HG03045 (cell line): Measurements from ENCODE around the gene ADARB1.
"Not testable (repeated sequence)": the region's sequence is repeated elsewhere in the genome, so short reads cannot be mapped to it uniquely, and the experiment has no call there.

Experiments
- ATAC-seq: cut with Tn5 transposase; IDR thresholded peaks from one replicate; pipeline ENCODE4 v1.9.1; 2021; ENCODE audit warnings: mild to moderate bottlenecking, moderate library complexity; ENCODE audit not compliant: unreplicated experiment

ADARB1 gene, protein sequence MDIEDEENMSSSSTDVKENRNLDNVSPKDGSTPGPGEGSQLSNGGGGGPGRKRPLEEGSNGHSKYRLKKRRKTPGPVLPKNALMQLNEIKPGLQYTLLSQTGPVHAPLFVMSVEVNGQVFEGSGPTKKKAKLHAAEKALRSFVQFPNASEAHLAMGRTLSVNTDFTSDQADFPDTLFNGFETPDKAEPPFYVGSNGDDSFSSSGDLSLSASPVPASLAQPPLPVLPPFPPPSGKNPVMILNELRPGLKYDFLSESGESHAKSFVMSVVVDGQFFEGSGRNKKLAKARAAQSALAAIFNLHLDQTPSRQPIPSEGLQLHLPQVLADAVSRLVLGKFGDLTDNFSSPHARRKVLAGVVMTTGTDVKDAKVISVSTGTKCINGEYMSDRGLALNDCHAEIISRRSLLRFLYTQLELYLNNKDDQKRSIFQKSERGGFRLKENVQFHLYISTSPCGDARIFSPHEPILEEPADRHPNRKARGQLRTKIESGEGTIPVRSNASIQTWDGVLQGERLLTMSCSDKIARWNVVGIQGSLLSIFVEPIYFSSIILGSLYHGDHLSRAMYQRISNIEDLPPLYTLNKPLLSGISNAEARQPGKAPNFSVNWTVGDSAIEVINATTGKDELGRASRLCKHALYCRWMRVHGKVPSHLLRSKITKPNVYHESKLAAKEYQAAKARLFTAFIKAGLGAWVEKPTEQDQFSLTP

DNA sequence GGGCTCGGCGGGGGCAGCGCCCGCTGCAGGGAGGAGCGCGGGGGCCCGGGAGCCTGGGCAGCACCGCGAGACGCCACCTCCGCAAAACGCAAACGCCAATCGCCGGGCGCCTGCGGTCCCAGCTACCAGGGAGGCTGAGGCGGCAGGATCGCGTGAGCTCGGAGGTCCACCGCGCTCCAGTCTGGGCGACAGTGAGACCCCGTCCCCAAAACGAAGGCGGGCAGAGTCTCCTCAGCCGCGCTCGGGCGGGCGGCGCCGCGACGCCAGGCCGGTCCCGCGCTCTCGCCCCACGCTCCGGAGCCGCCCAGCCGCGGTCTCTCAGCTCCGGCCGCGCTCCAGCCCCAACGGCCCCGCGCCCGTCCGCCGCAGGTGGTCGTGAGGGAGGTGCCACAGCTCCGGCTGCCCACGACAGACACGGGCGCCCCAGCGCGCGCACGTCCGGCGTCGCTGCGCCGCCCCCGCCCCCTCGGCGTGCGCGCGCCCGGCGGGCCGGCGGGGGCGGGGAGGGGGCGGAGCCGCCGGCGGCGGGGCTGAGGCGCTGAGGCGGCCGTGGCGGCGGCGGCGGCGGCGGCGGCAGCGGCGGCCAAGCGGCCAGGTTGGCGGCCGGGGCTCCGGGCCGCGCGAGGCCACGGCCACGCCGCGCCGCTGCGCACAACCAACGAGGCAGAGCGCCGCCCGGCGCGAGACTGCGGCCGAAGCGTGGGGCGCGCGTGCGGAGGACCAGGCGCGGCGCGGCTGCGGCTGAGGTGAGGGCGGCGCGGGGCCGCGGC lies at the start of gene ADARB1:
ADARB1 (plus strand) TSS at position 533 of the 770 bp plus-strand sequence. CDS start 97,077 bp downstream, outside the sequence.
- peak; percentile 71 for ATAC-seq

DNA sequence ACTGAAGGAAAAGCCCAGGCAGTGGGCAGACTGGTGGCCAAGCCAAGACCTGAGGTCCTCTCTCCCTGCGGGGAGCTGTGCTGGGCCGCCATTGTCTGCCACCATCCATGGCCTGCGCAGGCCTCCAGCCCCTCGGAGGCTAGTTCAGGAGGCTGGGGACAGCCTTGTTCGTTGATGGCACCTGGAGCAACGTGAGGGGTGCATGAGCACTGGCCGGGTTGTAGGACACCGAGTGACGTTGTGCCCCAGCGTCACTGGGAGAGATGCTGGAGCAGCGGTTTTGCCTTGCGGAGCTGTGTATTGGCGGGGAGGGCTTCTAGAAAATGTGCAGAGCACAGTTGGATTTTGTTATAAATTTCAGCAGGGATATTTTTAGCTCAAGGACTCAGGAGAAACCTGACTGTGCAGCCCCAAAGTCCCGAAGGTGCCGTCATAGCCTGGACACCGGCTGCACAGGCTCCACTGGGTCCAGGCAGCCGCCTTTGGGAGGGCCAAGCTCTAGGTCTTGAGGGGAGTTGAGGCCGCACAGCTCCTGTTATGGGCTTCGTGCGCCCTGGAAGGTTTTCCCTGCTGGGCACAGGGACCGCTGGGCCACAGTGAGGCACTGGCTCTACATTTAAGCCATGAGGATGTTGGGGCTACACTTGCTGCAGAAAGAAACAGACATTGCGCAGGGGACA lies 48.2 kb upstream of the ADARB1 start:
- ATAC-seq: no peak

DNA sequence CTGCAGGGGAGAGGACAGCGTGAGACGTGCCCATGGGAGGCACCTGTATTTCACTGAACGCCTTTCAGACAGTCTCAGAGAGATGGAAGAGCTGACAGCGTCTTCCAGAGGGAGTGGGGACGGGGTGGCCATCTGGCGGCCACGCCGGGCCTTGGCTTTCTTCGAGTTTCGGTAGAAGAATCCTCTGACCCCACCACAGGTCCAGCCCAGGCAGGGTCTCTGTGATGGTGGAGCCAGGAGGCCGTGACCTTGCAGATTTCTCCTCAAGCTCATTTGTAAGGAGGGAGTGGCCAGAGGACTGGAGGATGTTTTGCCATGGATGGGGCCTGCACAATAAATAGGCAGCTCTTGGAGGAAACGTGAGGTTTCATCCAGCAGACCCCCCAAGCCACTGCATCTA lies 47.6 kb upstream of the ADARB1 start:
- ATAC-seq: no peak

DNA sequence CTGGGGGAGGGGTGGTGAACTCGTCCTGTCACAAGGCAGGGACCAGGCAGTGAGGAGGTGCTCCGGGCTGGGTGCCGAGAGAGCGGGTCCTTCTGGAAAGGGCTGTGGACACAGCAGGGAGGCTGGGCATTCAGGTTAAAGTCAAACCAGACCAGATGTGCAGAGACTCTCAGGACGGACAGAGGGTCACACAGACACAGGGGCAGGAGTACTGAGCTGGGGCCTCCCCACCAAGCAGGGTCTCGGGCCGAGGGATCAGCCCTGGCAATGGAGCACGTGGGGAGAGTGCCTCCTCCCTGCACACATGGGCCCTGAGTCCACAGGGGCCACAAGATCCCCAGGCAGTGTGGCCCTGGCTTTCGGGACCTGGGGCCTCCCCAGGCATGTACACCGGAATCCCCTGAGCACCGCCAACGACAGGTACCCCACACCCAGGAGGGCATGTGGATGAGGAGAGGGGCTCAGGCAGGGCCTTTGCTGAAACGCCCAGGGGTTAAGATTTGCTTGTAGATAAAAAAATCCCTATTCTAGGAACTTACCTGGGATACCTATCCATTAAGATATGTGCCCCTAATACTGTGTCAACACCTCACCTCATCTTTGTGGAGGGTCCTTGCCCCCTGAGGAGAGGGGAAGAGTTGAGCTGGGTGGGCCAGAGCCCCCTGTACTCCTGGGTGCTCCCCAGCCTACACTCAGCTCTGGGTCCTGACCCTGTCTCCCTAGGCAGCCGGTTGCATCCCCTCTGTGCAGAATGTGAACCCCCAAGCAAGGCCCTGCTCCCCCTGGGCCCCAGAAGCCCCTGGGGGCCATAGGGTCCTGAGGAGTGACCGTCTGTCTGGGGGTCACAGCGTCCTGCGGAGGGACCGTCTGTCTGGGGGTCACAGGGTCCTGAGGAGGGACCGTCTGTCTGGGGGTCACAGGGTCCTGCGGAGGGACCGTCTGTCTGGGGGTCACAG lies 46.9 kb upstream of the ADARB1 start:
- ATAC-seq: no peak

DNA sequence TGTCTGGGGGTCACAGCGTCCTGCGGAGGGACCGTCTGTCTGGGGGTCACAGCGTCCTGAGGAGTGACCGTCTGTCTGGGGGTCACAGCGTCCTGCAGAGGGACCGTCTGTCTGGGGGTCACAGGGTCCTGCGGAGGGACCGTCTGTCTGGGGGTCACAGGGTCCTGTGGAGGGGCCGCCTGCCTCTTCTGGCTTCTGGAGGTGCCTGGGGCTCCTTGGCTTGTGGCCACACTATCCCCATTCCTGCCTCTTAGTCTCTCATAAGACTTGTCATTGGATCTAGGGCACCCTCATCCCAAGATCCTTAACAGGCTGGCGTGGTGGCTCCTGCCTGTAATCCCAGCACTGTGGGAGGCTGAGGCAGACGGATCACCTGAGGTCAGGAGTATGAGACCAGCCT lies 45.7 kb upstream of the ADARB1 start:
- ATAC-seq: not testable (repeated sequence)

DNA sequence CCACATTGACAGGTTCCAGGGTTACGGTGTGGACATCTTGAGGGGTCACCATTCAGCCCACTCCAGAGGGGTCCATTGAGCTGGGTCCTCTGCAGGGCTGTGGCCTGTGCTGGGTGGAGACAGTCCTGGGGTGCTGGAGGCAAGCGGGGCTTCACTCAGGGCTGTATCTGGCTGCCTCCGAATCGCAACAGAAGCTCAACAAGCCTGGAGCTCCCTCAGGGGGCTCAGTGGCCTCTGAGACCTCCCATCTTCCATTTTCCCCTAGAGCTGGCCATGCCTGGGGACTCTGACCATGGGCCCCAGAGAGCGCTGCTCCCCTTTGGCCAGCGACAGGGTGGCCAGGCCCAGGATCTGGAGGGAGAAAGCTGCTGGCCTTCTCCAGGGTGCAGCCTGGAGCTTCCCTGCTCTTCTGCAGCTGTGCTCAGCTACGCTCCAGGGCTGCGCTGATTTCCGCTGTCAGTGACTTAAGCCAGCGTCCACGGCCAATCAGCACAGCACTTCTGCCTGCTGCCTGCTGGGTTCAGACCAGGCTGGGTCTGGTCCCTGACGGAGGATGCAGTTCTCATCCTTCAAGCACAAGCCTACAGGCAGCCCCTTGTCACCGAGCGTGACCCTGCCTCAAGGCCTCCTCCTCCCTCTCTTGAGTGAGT lies 45.0 kb upstream of the ADARB1 start:
- no peak for ATAC-seq

DNA sequence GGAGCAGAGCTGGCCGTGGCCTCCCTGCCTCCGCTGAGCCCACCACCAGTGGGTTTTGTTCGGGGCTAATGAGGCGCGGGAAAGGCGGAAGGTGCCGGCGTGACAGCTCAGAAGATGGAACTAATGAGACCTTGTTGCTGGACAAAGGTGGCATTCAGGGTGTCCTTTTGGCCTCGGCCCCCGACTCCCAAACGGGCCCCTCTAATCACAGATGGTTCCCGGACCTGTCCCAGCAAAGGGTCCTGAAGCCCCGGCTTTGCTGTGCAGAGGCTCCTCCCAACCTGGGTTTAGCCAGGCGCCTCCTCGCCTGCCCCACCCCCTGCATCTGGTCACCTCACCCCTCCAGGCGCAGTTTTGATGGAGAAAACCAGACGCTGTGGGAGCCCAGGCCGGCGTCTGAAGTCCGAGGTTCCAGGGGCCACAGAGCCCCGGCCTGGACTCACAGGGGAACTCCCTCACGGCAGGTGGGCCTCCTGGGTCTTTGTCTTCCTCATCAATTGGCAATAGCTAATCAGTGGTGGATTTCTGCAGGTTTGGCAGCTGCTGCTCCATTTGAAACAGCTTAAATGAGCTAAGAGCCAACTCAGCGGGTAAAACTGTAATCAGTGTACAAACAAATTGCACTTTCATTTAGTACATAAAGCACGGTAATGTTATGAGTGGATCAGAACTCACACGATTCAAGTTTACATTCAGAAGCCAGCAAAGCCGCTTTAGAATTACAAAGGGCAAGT lies 44.3 kb upstream of the ADARB1 start:
- ATAC-seq: no peak

DNA sequence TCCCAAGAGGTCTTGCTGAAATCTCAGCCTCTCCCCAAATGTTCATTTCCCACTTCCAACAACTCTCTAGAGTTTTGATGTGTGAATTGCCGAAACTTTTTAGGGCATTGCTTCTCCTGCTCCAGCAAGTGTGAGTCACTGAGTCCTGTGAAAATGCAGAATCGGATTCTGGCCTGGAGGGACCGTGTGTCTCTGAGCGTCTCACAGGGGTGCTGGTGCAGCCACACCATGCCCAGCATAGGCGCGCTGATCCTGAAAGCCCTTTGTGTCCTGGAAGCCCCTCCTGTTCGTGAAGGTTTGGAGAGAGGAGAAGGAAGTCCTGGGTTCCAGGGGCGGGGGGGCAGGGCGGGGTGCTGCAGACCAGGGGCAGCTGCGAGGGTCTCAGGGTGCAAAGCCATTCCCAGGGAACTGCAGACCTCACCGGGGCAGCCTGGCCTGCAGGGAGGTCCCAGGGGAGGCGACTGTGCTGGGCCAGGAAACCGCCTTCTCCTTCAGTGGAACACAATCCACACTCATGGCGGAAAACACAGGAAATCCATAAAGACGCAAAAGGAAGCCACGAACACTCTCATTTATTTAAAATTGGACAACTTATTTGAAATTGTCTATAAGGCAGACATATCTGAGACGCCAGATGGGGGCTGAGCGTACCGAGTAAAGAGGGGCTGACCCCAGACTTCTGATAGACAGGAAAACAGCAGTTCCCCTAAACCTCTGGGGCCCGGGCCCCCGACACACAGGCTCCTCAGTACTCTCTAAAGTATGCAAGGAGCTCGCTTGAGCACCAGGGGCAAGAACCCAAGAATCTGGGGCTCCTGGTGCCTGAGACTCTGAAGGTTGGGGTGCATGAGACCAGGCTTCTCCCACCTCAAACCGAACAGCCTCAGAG lies 43.5 kb upstream of the ADARB1 start:
- ATAC-seq: no peak

DNA sequence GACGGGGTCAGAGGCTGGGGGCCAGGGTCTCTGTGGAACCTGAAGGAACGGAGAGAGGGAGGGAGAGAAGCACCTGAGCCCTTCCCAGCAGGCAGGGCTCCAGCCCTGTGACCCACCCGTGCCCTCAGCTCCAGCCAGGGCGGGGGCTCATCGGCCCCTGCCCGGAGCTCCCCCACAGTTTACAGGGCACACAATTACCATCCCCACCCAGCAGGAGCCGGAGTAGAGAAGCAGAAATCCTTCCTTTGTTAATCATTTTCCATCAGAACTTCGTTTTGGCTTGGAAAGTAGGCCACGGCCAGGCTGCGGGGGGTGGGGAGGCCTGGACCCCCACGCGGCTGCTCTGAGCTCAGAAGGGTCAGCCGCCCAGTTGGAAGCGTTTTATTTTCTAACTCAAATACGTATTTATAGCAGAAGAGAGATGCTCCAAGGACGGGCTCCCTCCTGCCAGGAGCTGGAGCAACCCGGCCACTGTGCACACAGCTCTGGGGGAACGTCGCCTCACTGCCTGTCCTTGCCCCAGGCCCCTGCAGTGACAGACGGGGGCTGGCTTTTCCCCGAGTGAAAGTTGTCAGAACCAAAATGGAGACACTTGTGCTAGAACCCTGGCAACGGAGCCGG lies 42.7 kb upstream of the ADARB1 start:
- ATAC-seq: no peak

DNA sequence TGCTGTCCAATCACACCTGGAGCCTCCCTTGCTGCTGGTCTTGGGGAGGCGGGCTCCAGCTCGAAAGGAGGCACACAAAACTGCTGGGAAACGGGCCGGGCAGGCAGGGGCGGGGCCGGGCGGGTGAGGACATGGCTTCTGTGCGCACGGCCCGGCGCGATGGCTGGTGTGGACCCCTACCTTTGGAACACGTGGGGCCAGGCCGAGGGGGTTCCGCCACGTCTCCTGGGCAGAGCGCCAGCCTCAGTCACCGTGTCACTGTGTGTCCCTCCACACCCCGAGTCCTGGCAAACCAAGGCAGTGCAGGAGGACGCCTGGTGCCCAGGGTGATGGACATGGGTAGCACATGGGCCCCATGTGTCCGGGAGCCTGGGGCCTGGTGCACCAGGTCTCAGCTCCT lies 42.0 kb upstream of the ADARB1 start:
- ATAC-seq: no peak

DNA sequence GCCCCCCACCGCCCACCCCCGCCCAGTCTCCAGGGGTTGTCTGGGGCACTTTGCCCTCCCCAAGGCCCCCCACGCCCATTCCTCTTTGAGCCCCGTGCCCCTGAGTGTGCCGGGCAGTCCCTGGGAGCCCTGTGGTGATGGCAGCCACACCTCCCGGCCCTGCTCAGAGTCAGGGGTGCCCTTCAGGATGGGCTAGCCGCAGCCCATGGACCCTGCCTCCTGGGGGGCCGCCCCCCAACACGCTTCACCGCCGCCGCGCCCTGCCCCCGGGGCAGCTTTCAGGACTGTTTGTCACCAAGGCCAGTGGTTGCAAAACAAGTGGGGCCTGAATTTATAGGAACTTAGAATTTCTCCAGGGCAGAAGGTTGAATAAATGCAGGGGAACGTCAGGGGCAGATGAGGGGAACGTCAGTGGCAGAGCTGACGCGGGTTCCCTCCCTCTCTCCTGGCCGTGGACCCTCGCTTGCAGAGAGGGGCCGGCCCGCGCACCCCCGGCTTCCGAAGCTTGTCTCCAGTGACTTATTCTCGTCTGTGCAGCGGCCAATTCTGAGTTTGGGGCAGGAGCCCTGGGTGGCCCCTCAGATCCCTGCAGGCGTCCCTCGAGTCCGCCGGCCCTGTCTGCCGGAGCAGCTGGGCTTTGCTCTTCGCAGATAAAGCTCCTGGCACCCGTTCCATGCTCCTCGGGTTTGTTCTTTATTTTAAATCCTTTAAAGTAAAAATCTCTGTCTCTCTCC lies 41.2 kb upstream of the ADARB1 start:
- no peak for ATAC-seq

DNA sequence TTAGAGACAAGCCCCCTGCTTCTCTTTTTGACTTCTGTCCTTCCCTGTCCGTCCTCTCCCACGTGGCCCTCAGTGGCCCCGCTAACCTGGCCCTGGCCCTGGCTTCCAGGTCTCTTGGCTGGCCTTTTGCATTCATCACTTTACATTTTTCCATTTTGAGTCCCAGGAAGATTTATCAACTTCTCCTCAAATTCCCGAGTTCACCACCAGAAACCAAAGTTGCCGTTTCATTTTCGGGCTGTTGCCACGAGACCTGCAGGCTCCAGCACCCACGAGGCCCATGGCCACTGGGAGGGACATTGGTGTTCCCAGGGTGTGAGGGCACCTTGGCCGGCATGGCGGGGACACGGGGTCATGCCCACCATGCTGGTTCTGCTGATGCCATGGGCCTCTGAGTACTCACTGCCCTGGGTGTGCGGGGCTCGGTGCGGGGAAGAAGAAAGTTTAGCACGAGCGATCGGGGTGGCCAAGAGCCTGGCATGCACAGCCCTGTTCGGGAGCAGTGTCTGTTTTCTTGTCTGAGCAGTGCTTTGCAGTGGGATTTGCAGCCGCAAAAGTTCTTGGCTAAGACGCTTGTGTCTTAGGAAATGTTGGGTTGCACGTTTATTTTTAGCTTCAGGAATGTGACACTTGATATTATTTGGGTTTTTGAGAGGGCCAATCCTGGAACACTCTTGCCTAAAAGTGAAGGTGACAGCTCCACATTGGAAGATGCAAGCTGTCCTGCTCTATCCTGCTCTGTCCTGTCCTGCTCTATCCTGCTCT lies 40.4 kb upstream of the ADARB1 start:
- no peak for ATAC-seq

DNA sequence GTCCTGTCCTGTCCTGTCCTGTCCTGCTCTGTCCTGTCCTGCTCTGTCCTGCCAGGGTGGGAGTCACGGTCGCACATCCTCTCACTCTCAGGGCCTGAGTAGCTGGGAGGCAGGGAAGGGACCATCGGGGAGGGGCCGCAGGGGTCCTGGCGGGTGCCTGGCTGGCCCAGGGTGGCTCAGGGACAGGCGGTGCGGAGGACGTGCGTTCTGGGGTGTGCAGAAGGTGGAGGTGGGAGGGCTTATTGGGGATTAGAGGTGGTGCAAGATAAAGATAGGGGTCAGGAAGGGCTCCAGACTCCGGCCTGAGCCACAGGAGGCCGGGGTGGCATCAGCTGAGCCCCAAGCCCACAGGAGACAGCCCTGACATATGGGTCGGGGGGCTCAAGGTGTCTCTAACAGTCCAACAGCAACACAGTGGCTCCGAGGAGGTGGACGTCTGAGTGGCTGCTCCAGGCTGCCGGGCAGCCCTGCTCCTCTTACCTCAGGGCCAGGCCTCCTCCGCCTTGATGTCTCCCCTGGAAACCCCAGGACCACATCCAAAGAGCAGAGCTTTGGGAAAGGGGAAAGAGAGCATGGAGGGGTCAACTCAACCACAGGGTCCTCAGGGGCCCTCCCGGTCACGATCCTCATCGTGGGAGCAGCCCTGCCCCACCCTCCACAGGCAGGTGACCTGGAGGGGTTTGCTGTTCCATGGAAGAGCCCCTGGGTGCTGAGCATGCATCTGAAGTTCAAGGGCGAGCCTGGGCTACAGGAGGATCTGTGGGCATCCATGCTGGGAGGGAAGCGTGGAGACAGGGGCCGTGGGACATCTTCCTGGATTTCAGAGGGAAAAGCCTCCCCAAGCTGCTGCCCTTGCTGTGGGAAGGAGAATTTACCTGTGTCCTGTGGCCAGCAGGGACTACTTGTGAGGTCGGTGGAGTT lies 39.6 kb upstream of the ADARB1 start:
- ATAC-seq: no peak

DNA sequence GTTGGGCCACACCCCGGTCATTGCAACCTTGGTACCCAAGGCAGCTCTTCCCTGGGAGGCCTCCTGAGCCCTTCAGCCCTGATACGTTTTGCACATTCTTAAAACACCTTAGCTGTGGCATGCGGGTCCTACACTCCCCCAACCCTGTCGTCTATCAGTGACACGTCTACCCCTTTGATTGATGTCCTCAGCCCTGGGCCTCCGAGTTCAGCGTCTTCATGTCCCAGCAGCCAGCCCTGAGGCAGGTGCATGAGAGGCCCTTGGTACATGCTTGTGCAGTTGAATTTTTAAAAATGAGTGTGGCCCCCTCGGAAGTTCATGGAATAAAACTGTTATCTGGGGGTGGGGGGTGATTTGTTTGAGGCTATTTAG lies 38.9 kb upstream of the ADARB1 start:
- no peak for ATAC-seq

DNA sequence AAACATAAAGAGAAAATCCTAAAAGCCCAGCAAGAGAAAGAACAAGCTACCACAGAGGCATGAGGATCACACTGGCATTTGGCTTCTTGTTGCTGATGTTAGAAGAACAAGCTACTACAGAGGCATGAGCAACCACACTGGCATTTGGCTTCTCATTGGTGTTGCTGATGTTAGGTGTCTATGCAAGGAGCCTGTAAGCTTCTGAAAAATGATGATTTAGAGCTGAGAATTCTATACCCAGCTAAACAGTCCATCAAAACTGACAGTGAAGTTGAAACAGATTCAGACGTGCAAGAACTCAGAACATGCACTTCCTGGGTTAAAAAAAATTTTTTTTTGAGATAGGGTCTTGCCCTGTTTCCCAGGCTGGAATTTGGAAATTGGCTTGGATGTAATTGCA lies 37.8 kb upstream of the ADARB1 start:
- ATAC-seq: no peak
